Ectodermal cell (in vitro differentiated cells): Measurements from ENCODE around the gene CFAP92.
"Not testable (repeated sequence)": the region's sequence is repeated elsewhere in the genome, so short reads cannot be mapped to it uniquely, and the experiment has no call there.

Experiments
- H3K27ac ChIP-seq: 2 replicates; pipeline ENCODE4 v1.7.0; 2013; ENCODE audit warnings: mild to moderate bottlenecking, low read depth, low read length; ENCODE audit not compliant: insufficient read depth, poor library complexity, severe bottlenecking
- H3K27me3 ChIP-seq: 2 replicates; pipeline ENCODE4 v1.7.0; 2013; ENCODE audit warnings: mild to moderate bottlenecking, low read length; ENCODE audit not compliant: insufficient read depth, control insufficient read depth, poor library complexity, severe bottlenecking
- H3K36me3 ChIP-seq: one replicate; pipeline ENCODE4 v1.7.0; 2013; ENCODE audit warnings: low read length; ENCODE audit not compliant: control insufficient read depth, insufficient read depth
- H3K4me1 ChIP-seq: one replicate; pipeline ENCODE4 v1.7.0; 2013; ENCODE audit warnings: low read length; ENCODE audit not compliant: control insufficient read depth, insufficient read depth
- H3K4me3 ChIP-seq: 2 replicates; pipeline ENCODE4 v1.7.0; 2013; ENCODE audit warnings: low read depth, low read length, control low read depth; ENCODE audit not compliant: insufficient read depth
- H3K9me3 ChIP-seq: 2 replicates; pipeline ENCODE4 v1.7.0; 2013; ENCODE audit warnings: mild to moderate bottlenecking, low read length, moderate library complexity; ENCODE audit not compliant: control insufficient read depth
- WGBS, 2 experiments: methylation state at CpG; one replicate each; pipeline ENCODE4 v1.1.7; 2013; ENCODE audit warnings: missing lambda C conversion rate in 2 of 2; 5-methylcytosine and 5-hydroxymethylcytosine counted together

Gene CFAP92

DNA sequence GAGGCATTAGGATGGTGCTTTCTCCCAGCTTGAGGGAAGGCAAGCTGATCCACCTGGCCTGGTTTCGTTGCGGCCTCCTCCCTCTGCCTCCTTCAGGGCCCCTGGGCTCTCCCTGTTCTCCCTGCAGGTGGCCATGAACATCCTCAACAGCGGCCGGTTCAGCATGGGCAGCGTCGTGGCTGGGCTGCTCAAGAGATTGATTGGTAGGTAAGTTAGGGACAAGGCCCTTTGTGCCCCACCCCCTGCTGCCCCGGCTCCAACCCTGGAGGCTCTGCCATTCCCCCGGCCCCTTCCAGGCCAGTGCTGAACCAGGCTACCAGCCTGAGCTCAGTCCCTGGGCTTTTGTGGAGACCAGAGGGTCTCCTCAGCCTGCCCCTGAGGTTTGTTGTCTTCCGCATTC lies 91.5 kb downstream of the CFAP92 start:
- 91 to 96% methylated on average over 9 of the region's 9 CpGs for WGBS, 2 experiments
- Histone ChIP-seq H3K36me3 (peaks cover 49% of the 10 kb centered on the region), H3K4me1 (peaks cover 5% of the 10 kb centered on the region), H3K27ac (no peak overlapping the region), H3K27me3 (no peaks in the 10 kb centered on the region), H3K9me3 (no peaks in the 10 kb centered on the region), H3K4me3 (no peak overlapping the region)

DNA sequence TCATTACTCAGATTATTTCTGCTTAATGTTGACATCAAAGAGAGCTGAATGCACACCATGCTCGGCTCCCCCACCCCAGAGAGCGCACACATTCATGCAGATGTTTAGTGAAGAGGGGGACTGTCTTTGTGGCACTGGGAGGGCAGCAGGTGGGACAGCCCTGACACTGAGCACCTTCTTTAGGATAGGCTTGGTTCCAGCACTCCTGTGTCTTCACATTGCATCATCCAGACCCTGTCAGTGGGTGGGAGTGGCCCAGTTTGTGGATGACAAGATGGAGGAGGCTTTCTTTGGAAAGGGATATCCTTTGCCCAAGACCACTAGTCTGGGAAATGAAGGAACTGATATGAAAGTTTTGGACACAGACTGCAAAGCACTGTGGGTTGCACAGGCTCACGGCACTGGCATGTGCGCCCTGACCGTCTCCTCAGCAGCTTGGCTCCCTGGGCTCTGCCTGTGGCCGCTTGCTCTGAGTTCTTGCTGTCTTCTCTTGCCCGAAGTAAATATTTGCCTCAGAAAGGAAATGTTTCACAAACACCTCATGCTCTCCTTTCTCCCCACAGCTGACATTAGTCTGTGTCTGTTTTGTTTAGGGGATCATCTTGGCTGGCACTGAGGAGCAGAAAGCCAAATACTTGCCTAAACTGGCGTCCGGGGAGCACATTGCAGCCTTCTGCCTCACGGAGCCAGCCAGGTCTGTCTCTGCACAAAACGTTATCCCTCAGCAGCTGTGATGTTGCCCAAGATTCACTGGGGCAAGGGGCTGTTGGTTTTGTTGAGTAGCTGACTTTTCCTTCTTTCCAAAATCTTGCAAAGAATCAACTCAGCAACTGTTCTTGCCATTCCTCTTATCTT lies 97.8 kb downstream of the CFAP92 start:
- no peaks in the 10 kb centered on the region for H3K4me1 ChIP-seq
- H3K9me3 ChIP-seq, result no peaks in the 10 kb centered on the region
- H3K27me3 ChIP-seq, result no peaks in the 10 kb centered on the region
- peaks cover 47% of the 10 kb centered on the region for H3K36me3 ChIP-seq
- H3K27ac ChIP-seq, result no peak overlapping the region
- H3K4me3 ChIP-seq, result no peak overlapping the region
- WGBS, 2 experiments, result 92 to 94% methylated on average over 11 of the region's 11 CpGs

- Histone ChIP-seq H3K27ac (no peak overlapping the region), H3K4me1 (no peaks in the 10 kb centered on the region), H3K4me3 (no peak overlapping the region), H3K36me3 (peaks cover 4% of the 10 kb centered on the region), H3K27me3 (no peaks in the 10 kb centered on the region), H3K9me3 (no peaks in the 10 kb centered on the region)
- WGBS, 2 experiments, result 95 to 96% methylated on average over 7 of the region's 7 CpGs
These were observed 104.6 kb downstream of the CFAP92 start for GRCh38 chr3:128889139-128889894.

- WGBS, 2 experiments, result 94 to 100% methylated on average over 1 of the region's 1 CpG
- no peaks in the 10 kb centered on the region for H3K27me3 ChIP-seq
- H3K4me3 ChIP-seq, result no peak overlapping the region
- no peaks in the 10 kb centered on the region for H3K9me3 ChIP-seq
- no peaks in the 10 kb centered on the region for H3K36me3 ChIP-seq
- peaks cover 9% of the 10 kb centered on the region for H3K4me1 ChIP-seq
- H3K27ac ChIP-seq, result no peak overlapping the region
These were observed 108.9 kb downstream of the CFAP92 start for GRCh38 chr3:128884992-128885391.

DNA sequence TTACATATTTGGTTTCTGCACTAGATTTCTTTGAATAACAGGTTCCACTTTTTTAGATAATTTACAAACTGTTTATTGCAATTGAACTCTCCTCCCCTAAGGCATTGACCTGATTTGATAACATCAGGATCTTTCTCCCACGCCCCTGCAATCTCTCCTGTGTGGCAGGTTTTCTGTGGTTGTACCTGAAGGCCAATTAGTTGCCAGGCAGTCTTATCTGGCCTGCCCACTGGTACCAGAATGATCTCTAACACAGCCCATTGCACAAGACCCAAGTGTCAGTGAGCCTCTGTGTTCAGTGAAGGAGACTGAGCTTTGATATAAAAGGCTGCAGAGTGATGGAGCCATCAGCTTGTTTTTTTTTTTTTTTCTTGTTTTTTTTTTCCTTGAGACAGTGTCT lies 111.2 kb downstream of the CFAP92 start:
- WGBS, 2 experiments, result 89 to 100% methylated on average over 1 of the region's 1 CpG
- H3K4me1 ChIP-seq, result peaks cover 9% of the 10 kb centered on the region
- H3K36me3 ChIP-seq, result no peaks in the 10 kb centered on the region
- H3K27ac ChIP-seq, result no peak overlapping the region
- no peaks in the 10 kb centered on the region for H3K9me3 ChIP-seq
- no peak overlapping the region for H3K4me3 ChIP-seq
- H3K27me3 ChIP-seq, result no peaks in the 10 kb centered on the region

DNA sequence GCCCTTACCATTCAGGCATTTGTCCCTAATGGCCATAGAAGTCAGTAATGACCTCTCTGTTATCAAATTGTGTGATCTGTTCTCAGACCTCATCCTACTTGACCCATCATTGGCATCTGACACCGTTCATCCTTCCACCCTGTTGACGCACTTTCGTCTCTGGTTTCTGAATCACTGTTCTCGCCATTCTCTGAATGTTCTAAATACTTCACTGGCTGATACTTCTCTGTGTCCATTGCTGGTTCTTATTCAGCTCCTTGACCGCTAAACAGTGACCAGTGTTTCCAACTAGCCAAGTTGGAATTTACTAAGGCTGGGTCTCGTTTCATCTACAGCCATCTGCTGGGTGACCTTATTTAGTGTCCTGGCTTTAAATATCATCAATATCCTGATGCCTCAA lies 112.3 kb downstream of the CFAP92 start:
- H3K27me3 ChIP-seq, result no peaks in the 10 kb centered on the region
- H3K27ac ChIP-seq, result no peak overlapping the region
- H3K9me3 ChIP-seq, result no peaks in the 10 kb centered on the region
- H3K4me1 ChIP-seq, result peaks cover 9% of the 10 kb centered on the region
- no peaks in the 10 kb centered on the region for H3K36me3 ChIP-seq
- 96% methylated on average over 6 of the region's 6 CpGs for WGBS, 2 experiments
- no peak overlapping the region for H3K4me3 ChIP-seq

DNA sequence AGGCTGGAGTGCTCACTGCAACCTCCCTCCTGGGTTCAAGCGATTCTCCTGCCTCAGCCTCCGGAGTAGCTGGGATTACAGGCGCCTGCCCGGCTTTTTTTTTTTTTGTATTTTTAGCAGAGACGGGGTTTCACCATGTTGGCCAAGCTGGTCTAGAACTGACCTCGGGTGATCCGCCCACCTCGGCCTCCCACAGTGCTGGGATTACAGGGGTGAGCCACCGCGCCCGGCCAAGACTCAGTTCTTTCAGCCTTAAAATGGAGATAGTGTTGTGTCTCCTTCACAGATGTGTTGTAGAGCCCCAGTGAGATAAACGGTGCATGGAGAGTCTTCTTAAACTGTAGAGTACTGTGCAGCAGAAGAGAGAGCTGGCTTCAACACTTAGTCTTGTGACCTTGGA lies 113.4 kb downstream of the CFAP92 start:
- H3K36me3 ChIP-seq, H3K27me3 ChIP-seq, H3K9me3 ChIP-seq, H3K27ac ChIP-seq: not testable (repeated sequence)
- peak overlapping the region; percentile 69 for H3K4me3 ChIP-seq
- WGBS, 2 experiments, result 90 to 91% methylated on average over 12 of the region's 12 CpGs
- H3K4me1 ChIP-seq, result peaks cover 13% of the 10 kb centered on the region

- H3K9me3 ChIP-seq, result no peaks in the 10 kb centered on the region
- H3K27ac ChIP-seq, result peak overlapping the region; percentile 70
- no peaks in the 10 kb centered on the region for H3K27me3 ChIP-seq
- H3K4me1 ChIP-seq, result peaks cover 13% of the 10 kb centered on the region
- H3K36me3 ChIP-seq, result no peaks in the 10 kb centered on the region
- WGBS, 2 experiments, result 7 to 9% methylated on average over 6 of the region's 6 CpGs
- H3K4me3 ChIP-seq, result peak overlapping the region; percentile 69
These were observed 113.9 kb downstream of the CFAP92 start for GRCh38 chr3:128879991-128880390.

DNA sequence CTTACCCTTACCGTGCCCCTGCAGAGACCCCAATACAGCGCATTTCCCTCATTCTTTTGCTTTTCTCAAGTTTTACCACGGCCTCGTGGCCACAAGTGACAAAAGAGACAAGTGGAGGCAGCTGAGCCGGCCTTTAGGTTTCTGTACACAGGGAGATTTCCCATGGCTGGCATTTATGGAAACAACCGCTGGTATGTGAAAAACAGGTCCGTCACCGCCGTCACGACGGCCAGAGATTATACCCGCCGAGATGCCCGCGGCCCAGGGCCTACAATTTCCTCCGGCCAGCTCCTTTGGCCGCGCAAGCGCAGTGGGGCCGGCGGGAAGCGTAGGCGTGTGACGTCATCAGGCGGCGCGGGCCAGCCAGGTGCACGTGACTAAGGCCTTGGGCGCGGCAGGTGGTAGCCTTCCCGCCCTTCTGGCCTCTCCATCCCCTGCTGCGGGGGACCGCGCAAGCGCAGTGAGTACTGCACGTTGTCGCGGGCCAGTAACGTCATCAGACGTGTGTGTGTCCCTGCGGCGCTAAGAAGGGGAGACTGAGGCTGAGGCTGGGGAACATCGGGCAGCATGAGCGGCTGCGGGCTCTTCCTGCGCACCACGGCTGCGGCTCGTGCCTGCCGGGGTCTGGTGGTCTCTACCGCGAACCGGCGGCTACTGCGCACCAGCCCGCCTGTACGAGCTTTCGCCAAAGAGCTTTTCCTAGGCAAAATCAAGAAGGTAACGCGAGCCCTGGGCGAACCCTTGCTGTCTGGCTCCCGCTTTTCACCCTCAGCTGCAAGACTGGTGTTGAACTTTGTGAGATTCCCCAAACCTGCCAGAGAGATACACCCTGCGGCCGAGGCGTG lies 114.5 kb downstream of the CFAP92 start, which contains the start of gene ACAD9:
ACAD9 (plus strand) TSS at position 496 of the 845 bp plus-strand sequence; CDS start at position 568, 72 bp downstream.
- Histone ChIP-seq H3K27me3 (no peaks in the 10 kb centered on the region), H3K9me3 (no peaks in the 10 kb centered on the region)

More for the DNA sequence above, 114.5 kb downstream of the CFAP92 start, which contains the start of gene ACAD9:
- WGBS, 2 experiments, result 0 to 1% methylated on average over 65 of the region's 65 CpGs
- Histone ChIP-seq H3K4me3 (peak within 1 kb of the TSS; percentile 69), H3K36me3 (no peaks in the 10 kb centered on the region), H3K27ac (peak within 1 kb of the TSS; percentile 92), H3K4me1 (peaks cover 13% of the 10 kb centered on the region)
